Measurements from ENCODE around the gene CCDC158. TPM values are rescaled to one million over a fixed set of nuclear protein-coding genes. Genes with fewer than 3 reads are reported as not detected.
A peak's percentile ranks its signal among the peaks of the same experiment; 100 is the strongest.
"Not testable (repeated sequence)": the region's sequence is repeated elsewhere in the genome, so short reads cannot be mapped to it uniquely, and the experiment has no call there.

CCDC158 gene
- total RNA-seq, 4 donors from 2014 or later = 0.16 to 0.55 TPM; not detected in 2

DNA sequence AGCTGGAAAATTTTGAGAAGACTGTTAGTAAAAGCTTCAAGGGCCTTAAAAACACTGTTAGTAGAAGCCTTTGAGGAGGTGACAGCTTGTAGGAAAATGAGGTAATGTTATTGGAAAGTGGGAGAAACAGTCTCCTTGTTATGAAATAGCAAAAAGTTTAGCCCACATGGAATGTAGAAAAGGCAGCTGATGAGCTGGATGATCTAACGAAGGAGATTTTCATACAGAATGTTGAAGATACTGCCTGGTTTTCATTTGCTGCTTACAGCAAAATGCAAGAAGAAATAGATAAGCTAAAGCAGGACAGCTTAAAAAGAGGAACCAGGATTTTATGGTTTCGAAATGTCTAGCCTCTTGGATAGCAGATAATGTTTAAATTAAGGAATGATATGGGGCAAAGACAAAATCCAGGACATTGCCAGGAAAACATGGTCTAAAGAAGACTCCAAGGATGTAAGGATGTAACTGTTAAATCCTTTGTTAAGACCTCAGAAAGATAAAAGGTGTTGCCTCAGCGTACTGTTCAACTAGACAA is 124.6 kb downstream of the CCDC158 start:
- Histone ChIP-seq H3K4me3 (no peak overlapping the region), H3K36me3 (no peaks in the 10 kb centered on the region), H3K27ac (no peak overlapping the region), H3K9me3 (no peaks in the 10 kb centered on the region), H3K27me3 (no peaks in the 10 kb centered on the region), H3K4me1 (peaks cover 0 to 12% (median 0%) of the 10 kb centered on the region in 4 donors)
- DNase-seq = no peak
- no peak for TF ChIP-seq POLR2A (IDR thresholded peaks at IDR 0.05)
- TF ChIP-seq, protein P1, sequence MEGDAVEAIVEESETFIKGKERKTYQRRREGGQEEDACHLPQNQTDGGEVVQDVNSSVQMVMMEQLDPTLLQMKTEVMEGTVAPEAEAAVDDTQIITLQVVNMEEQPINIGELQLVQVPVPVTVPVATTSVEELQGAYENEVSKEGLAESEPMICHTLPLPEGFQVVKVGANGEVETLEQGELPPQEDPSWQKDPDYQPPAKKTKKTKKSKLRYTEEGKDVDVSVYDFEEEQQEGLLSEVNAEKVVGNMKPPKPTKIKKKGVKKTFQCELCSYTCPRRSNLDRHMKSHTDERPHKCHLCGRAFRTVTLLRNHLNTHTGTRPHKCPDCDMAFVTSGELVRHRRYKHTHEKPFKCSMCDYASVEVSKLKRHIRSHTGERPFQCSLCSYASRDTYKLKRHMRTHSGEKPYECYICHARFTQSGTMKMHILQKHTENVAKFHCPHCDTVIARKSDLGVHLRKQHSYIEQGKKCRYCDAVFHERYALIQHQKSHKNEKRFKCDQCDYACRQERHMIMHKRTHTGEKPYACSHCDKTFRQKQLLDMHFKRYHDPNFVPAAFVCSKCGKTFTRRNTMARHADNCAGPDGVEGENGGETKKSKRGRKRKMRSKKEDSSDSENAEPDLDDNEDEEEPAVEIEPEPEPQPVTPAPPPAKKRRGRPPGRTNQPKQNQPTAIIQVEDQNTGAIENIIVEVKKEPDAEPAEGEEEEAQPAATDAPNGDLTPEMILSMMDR (IDR thresholded peaks at IDR 0.05) = no peak
- no peak for TF ChIP-seq EP300 (IDR thresholded peaks at IDR 0.05; ENCODE audit: low read depth)
- TF ChIP-seq POLR2AphosphoS5 (IDR thresholded peaks at IDR 0.05) = no peak
- intact Hi-C loops (cut with DNase I; ENCODE audit: low total_unique reads) (no loop called here), in situ Hi-C loops (cut with MboI; ENCODE audit: low pct_ligation_motif_present in 1 of 4, low pct_unique_long_range_greater_than_20kb in 1 of 4, low sequenced_read_pairs in 3 of 4) (no loop called here)
- 84 to 97% methylated on average over 3 of the region's 3 CpGs for WGBS, 2 donors (ENCODE audit: low coverage in 1 of 2)

DNA sequence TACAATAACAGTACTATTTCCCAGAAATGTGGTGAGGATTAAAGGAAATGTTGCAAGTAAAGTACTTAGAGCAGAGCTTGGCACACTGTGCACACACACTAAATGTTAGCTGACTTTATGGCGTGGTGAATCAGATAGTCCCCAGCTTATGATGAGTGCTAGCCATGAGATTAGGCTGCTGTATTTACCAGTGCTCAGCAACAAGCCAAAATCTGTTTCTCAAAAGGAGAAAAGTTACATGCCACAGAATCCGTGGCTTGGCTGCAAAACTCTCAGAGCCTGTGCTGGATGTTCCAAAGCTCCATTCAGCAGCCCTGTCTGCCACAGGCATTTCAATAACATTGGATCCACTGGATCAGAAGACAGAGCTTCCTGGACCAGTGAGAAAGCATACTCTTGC is 127.2 kb downstream of the CCDC158 start:
- H3K36me3 ChIP-seq = no peaks in the 10 kb centered on the region
- no peaks in the 10 kb centered on the region for H3K9me3 ChIP-seq
- H3K4me3 ChIP-seq = no peak overlapping the region
- no peak for DNase-seq
- H3K27ac ChIP-seq = no peak overlapping the region
- no peaks in the 10 kb centered on the region for H3K27me3 ChIP-seq
- TF ChIP-seq, protein P1 (IDR thresholded peaks at IDR 0.05) = no peak
- TF ChIP-seq POLR2A (IDR thresholded peaks at IDR 0.05) (no peak), EP300 (IDR thresholded peaks at IDR 0.05; ENCODE audit: low read depth) (no peak), POLR2AphosphoS5 (IDR thresholded peaks at IDR 0.05) (no peak)
- 50% methylated on average over 2 of the region's 2 CpGs; no CpG with 5 or more reads in 1 of the 2 donors for WGBS, 2 donors (ENCODE audit: low coverage in 1 of 2)
- H3K4me1 ChIP-seq = peaks cover 0 to 5% (median 0%) of the 10 kb centered on the region in 4 donors
- in situ Hi-C loops (cut with MboI; ENCODE audit: low pct_ligation_motif_present in 1 of 4, low pct_unique_long_range_greater_than_20kb in 1 of 4, low sequenced_read_pairs in 3 of 4) (no loop called here), intact Hi-C loops (cut with DNase I; ENCODE audit: low total_unique reads) (no loop called here)

DNA sequence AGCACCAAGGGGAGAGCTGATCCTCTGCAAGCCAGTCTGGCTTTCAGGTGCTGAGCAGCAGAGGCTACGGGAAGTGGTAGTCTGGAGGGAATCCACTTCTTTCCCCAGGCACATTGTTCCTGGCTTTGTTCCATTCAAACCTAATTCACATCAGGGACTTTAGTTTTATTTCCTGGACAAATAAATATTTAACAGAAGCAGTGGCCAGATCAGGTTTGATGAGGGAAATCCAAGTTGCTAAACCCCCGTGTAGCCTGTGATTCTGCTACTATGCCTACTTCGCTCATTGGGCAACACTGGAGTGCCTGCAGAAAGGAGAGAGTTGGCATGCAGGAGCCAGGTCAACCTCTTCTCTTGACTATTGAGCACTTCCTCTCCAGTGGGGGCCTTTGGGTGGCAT is 128.2 kb downstream of the CCDC158 start:
- no peak overlapping the region for H3K4me3 ChIP-seq
- in situ Hi-C loops (cut with MboI; ENCODE audit: low pct_ligation_motif_present in 1 of 4, low pct_unique_long_range_greater_than_20kb in 1 of 4, low sequenced_read_pairs in 3 of 4) (no loop called here), intact Hi-C loops (cut with DNase I; ENCODE audit: low total_unique reads) (no loop called here)
- DNase-seq = no peak
- 57 to 73% methylated on average over 1 to 3 of the region's 3 CpGs for WGBS, 2 donors (ENCODE audit: low coverage in 1 of 2)
- TF ChIP-seq POLR2AphosphoS5 (IDR thresholded peaks at IDR 0.05) (no peak), EP300 (IDR thresholded peaks at IDR 0.05; ENCODE audit: low read depth) (no peak), POLR2A (IDR thresholded peaks at IDR 0.05) (no peak)
- TF ChIP-seq, protein P1 (IDR thresholded peaks at IDR 0.05) = no peak
- H3K9me3 ChIP-seq = no peaks in the 10 kb centered on the region
- H3K27me3 ChIP-seq = no peaks in the 10 kb centered on the region
- H3K27ac ChIP-seq = no peak overlapping the region
- H3K36me3 ChIP-seq = no peaks in the 10 kb centered on the region
- H3K4me1 ChIP-seq = peaks cover 0 to 5% (median 0%) of the 10 kb centered on the region in 4 donors

DNA sequence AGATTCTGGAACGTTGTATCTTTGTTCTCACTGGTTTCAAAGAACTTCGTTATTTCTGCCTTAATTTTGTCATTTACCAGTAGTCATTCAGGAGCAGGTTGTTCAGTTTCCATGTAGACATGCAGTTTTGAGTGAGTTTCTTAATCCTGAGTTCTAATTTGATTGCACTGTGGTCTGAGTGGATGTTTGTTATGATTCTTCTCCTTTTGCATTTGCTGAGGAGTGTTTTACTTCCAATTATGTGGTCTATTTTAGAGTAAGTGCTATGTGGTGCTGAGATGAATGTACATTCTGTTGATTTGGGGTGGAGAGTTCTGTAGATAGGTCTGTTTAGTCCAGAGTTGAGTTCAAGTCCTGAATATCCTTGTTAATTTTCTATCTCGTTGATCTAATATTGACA is 133.1 kb downstream of the CCDC158 start:
- H3K4me3 ChIP-seq; H3K36me3 ChIP-seq; H3K27ac ChIP-seq; in situ Hi-C loops (cut with MboI; ENCODE audit: low pct_ligation_motif_present in 1 of 4, low pct_unique_long_range_greater_than_20kb in 1 of 4, low sequenced_read_pairs in 3 of 4); H3K9me3 ChIP-seq; DNase-seq; intact Hi-C loops (cut with DNase I; ENCODE audit: low total_unique reads); H3K27me3 ChIP-seq: not testable (repeated sequence)
- H3K4me1 ChIP-seq = peaks cover 0 to 17% (median 4%) of the 10 kb centered on the region in 4 donors
- WGBS, 2 donors (ENCODE audit: low coverage in 1 of 2) = 72 to 74% methylated on average over 3 of the region's 3 CpGs

DNA sequence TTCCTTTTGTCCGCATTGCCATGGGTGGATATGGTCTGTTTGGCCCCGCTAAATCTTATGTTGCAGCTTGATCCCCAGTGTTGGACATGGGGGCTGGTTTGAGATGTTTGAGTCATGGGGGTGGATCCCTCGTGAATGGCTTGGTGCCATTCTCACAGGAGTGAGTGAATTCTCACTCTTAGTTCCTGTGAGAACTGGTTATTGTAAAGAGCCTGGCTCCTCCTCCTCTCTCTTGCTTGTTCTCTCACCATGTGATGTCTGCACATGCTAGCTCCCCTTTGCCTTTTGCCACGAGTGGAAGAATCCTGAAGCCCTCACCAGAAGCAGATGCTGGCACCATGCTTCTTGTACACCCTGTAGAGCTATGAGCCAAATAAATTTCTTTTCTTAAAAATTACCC is 137.0 kb downstream of the CCDC158 start:
- TF ChIP-seq, protein P1 (IDR thresholded peaks at IDR 0.05) = no peak
- no peak for TF ChIP-seq POLR2AphosphoS5 (IDR thresholded peaks at IDR 0.05)
- no peak for TF ChIP-seq POLR2A (IDR thresholded peaks at IDR 0.05)
- TF ChIP-seq EP300 (IDR thresholded peaks at IDR 0.05; ENCODE audit: low read depth) = no peak
- H3K36me3 ChIP-seq = no peaks in the 10 kb centered on the region
- peaks cover 0 to 24% (median 5%) of the 10 kb centered on the region in 4 donors for H3K4me1 ChIP-seq
- H3K4me3 ChIP-seq = no peak overlapping the region
- in situ Hi-C loops (cut with MboI; ENCODE audit: low pct_ligation_motif_present in 1 of 4, low pct_unique_long_range_greater_than_20kb in 1 of 4, low sequenced_read_pairs in 3 of 4) (no loop called here), intact Hi-C loops (cut with DNase I; ENCODE audit: low total_unique reads) (no loop called here)
- DNase-seq = no peak
- H3K9me3 ChIP-seq = peaks cover 5 to 8% of the 10 kb centered on the region in 2 donors
- peak overlapping the region in 3 of 4 donors; percentile 1 to 55 (median 30) for H3K27ac ChIP-seq
- WGBS, 2 donors (ENCODE audit: low coverage in 1 of 2) = 68 to 80% methylated on average over 3 to 4 of the region's 4 CpGs
- H3K27me3 ChIP-seq = no peaks in the 10 kb centered on the region
